Chondrocyte (in vitro differentiated cells): ENCODE results near the gene PDZD11. TPM values are rescaled to one million over a fixed set of nuclear protein-coding genes. Genes with fewer than 3 reads are reported as not detected.
A peak's percentile ranks its signal among the peaks of the same experiment; 100 is the strongest.
"Not testable (repeated sequence)": the region's sequence is repeated elsewhere in the genome, so short reads cannot be mapped to it uniquely, and the experiment has no call there.

Experiments used
- DNase-seq: peaks from one replicate; pipeline ENCODE4 v3.0.0; 2021; ENCODE audit warnings: mixed read lengths, low spot score
- H3K27ac Mint-ChIP-seq: one replicate; pipeline ENCODE4 v1.8.0; 2021; ENCODE audit warnings: mild to moderate bottlenecking, moderate library complexity, mixed read lengths; ENCODE audit not compliant: unreplicated experiment
- H3K27me3 Mint-ChIP-seq: 2 replicates; pipeline ENCODE4 v1.8.0; 2021; ENCODE audit warnings: low read depth, mixed read lengths
- H3K36me3 Mint-ChIP-seq: 2 replicates; pipeline ENCODE4 v1.8.0; 2021; ENCODE audit warnings: low read depth, mixed read lengths
- H3K4me1 Mint-ChIP-seq: 2 replicates; pipeline ENCODE4 v1.8.0; 2021; ENCODE audit warnings: low read depth, mild to moderate bottlenecking, mixed read lengths
- H3K4me3 Mint-ChIP-seq: one replicate; pipeline ENCODE4 v1.8.0; 2021; ENCODE audit warnings: mild to moderate bottlenecking, moderate library complexity, mixed read lengths; ENCODE audit not compliant: unreplicated experiment
- H3K9me3 Mint-ChIP-seq: 2 replicates; pipeline ENCODE4 v1.8.0; 2021; ENCODE audit warnings: low read depth, mixed read lengths
- CTCF ChIP-seq: fragments of 200-600 bp; sonication (generic); IDR thresholded peaks from 2 replicates; pipeline ENCODE4 v1.5.0; 2021; ENCODE audit warnings: antibody characterized with exemption, mild to moderate bottlenecking, moderate library complexity
- total RNA-seq: library from RNA; stranded (reverse); gene quantifications from 3 replicates; pipeline ENCODE4 v1.2.1, GENCODE V29; 2021

The PDZD11 gene
- total RNA-seq, 1 donor from 2014 or later: 47.7 TPM

- peak; percentile 33 for TF ChIP-seq CTCF
- DNase-seq: no peak
- Mint-ChIP-seq H3K4me1 (peaks cover 16% of the 10 kb centered on the region), H3K36me3 (no peaks in the 10 kb centered on the region), H3K27ac (no peak overlapping the region), H3K4me3 (no peak overlapping the region), H3K27me3 (no peaks in the 10 kb centered on the region), H3K9me3 (peaks cover 3% of the 10 kb centered on the region)
Observed at GRCh38 chrX:70292788-70293187, 3.1 kb upstream of the PDZD11 start.

GRCh38 chrX:70289168-70289792 lies 447 bp downstream of the PDZD11 start:
- Mint-ChIP-seq H3K4me3 (peak overlapping the region; percentile 88), H3K27ac (peak overlapping the region; percentile 74), H3K9me3 (peaks cover 6% of the 10 kb centered on the region), H3K36me3 (peaks cover 1% of the 10 kb centered on the region), H3K4me1 (peaks cover 16% of the 10 kb centered on the region), H3K27me3 (no peaks in the 10 kb centered on the region)
- no peak for DNase-seq
- TF ChIP-seq CTCF: no peak

GRCh38 chrX:70281951-70282350 lies 7.8 kb downstream of the PDZD11 start, which contains the start of gene RAB41:
RAB41 (plus strand) TSS chrX:70282172; CDS start chrX:70282218, 46 bp downstream.
- no peaks in the 10 kb centered on the region for H3K27me3 Mint-ChIP-seq
- H3K4me3 Mint-ChIP-seq: no peak within 1 kb of the TSS
- no peak for DNase-seq
- H3K36me3 Mint-ChIP-seq: peaks cover 3% of the 10 kb centered on the region
- H3K27ac Mint-ChIP-seq: no peak within 1 kb of the TSS
- TF ChIP-seq CTCF: no peak
- no peaks in the 10 kb centered on the region for H3K4me1 Mint-ChIP-seq
- H3K9me3 Mint-ChIP-seq: peaks cover 17% of the 10 kb centered on the region

GRCh38 chrX:70280573-70280972 lies 9.2 kb downstream of the PDZD11 start:
- no peak for TF ChIP-seq CTCF
- Mint-ChIP-seq H3K4me3 (no peak overlapping the region), H3K36me3 (peaks cover 3% of the 10 kb centered on the region), H3K4me1 (no peaks in the 10 kb centered on the region), H3K9me3 (peaks cover 17% of the 10 kb centered on the region), H3K27ac (no peak overlapping the region), H3K27me3 (no peaks in the 10 kb centered on the region)
- DNase-seq: no peak

GRCh38 chrX:70279081-70279480 lies 10.6 kb downstream of the PDZD11 start:
- Mint-ChIP-seq H3K9me3 (peaks cover 17% of the 10 kb centered on the region), H3K4me1 (no peaks in the 10 kb centered on the region), H3K27ac (no peak overlapping the region), H3K27me3 (no peaks in the 10 kb centered on the region), H3K4me3 (no peak overlapping the region), H3K36me3 (peaks cover 2% of the 10 kb centered on the region)
- no peak for TF ChIP-seq CTCF
- no peak for DNase-seq

- not testable (repeated sequence) for H3K4me1 Mint-ChIP-seq
Observed at GRCh38 chrX:70274029-70274428, 15.7 kb downstream of the PDZD11 start.

More at GRCh38 chrX:70274029-70274428, 15.7 kb downstream of the PDZD11 start:
- not testable (repeated sequence) for H3K9me3 Mint-ChIP-seq, H3K27me3 Mint-ChIP-seq, H3K4me3 Mint-ChIP-seq, DNase-seq, H3K27ac Mint-ChIP-seq, H3K36me3 Mint-ChIP-seq
